Measurements from ENCODE around the gene TRAF1.

Gene TRAF1

GRCh38 chr9:120922404-120923195, 4.0 kb downstream of the TRAF1 start:
- FAIRE-seq: no peak

DNA sequence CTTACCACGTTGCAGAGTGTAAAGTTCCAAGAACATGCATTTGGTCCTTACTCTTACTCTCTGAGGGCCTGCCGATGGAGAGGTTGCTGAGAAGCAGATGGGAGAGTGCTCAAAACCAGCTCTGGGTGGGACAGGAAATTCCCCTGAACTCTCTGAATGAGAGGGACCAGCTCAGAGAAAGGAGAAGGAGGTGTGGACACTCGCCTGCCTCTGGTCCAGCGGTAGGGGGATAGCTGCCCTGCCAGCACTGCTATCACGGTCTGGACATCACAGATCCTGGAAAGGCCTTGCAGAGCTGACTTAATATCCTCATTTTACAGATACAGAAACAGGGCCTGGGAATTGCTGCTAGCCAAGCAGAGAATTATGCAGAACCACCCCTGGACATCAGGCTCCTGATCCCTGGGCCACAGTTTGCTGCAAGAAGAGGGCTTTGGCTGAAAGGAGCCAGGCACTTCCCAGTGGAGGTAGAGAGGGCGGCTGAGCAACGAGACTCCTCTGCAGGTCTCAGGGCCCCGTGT, 4.9 kb downstream of the TRAF1 start:
- no peak for FAIRE-seq

DNA sequence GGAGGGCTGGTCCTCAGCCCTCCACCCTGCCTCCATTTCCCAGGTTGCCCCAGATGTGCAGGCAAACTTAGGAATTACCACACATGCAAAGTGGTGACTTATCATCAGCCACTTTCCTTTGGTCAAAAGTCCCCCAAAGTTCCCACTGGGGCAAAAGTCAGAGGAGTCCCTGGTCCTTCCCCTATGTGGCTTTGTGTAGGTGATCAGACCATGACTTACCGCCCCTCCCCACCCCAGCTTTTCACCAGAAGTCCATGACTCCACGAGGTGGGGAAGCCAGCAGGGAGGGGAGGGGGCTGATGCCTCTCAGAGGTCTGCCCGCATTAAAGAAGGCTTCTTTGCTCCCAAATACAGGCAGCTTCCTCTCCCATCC, 5.8 kb downstream of the TRAF1 start:
- FAIRE-seq: no peak

DNA sequence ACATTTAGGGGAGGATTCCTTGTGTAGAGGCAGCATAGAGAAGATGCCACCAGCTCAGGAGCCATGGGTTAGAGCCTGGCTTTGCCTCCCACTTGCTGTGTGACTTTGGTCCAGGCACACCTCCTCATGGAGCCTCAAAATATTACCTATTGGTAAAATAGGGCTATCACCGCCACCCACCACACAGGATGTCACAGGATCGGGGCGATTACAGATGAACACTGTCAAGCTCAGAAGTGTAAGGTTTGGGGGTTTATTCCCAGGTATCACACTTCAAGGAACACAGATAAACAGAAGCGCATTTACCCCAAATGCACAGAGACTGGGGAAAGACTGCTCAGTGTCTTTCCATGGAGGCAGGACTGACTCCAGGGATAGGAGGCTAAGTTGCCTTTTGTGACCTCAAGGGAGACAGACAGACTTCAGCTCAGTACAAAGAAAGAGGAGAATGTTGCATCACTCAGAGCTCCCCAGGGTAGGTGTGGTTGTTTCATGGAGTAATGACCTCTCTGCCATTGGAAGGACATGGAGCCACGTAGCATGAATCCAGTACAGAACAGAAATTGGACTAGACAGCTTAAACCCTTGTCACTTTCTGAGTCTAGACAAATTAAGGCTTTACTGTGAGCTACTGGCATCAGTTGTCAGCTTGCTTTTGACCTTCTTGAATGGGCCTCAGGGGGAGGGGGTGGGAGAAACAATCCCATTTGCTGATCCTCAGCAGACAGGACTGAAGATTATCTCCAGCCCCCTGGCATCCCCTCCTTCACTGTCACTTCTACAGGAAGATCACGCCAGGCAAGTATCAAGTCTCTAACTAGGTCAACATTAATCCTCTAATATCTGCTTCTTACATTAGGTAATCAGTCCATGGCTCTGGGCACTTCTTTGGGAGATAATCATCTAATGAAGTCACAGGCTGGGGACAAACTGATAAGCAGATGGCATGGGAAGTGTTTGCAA, 6.5 kb downstream of the TRAF1 start:
- no peak for FAIRE-seq

GRCh38 chr9:120918931-120919842, 7.4 kb downstream of the TRAF1 start:
- no peak for FAIRE-seq

DNA sequence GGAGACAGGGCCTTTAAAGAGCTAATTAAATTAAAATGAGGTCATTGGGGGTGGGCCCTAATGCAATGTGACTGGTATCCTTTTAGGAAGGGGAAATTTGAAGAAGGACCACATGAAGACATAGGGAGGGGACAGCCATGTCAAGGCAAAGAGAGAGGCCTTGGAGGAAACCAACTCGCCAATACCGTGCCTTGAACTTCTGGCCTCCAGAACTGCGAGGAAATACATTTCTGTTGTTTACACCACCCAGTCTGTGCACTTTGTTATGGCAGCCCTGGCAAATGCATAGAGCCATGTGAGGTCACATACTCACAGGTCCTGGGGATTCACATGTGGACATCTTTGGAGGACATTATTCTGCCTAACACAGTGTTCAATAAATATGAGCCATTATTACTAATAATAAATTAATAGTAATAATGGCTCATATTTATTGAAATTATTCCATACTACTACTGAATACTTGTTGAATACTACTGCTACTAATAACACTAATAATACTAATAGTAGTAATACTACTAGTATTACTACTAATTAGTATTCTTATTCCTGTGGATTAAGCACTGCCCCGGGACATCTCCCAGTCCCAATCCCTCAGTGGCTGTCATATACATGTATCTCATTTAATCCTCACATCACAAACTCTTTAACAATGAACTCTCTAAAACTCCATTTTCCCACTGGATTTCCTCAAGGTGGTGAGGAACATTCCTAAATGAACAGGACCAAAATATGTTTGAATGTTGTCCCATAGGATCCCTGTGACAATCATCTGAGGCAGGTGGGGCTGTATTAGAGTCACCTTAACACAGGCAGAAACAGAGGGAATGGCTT, 8.4 kb downstream of the TRAF1 start:
- FAIRE-seq: no peak

DNA sequence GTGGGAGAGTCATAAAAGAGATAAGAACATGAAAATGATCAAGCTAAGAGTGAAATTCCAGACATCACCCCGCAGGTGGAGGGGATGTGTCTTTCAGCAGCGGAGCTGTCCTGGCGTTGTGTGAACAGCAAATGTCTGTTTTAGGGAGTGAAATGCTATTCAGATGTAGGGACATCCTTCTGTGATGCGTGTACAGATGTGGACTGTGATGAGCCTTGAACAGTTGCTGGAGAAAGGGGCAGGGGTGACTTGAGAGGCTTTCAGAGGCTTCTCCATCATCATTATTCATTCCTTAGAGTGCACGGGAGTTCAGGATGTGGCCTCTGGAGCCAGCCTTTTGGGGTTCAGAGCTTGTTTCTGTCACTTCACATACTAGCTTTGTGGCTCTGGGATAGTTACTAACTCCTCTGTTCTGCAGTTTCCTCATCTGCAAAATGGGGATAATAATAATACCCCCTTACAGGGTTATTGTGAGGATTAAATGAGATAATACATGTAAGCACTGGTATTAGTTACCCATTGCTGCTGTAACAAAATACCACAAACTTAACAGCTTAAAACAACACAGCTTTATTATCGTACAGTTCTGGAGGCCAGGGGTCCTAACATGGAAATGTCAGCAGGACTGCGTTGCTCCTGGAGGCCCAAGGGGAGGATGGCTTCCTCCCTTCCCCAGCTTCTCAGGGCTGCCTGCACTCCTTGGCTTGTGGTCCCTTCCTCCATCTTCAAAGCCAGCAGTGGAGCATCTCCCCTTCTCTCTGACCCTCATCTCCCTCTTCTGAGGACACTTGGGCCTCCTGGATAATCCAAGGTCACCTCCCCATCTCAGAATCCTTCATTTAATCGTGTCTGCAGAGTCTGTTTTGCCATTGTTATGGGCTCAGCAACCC, 9.4 kb downstream of the TRAF1 start:
- no peak for FAIRE-seq

GRCh38 chr9:120916588-120916987, 10.0 kb downstream of the TRAF1 start:
- no peak for FAIRE-seq

GRCh38 chr9:120915854-120916470, 10.6 kb downstream of the TRAF1 start:
- FAIRE-seq: no peak

- no peak for FAIRE-seq
These were observed 11.6 kb downstream of the TRAF1 start for GRCh38 chr9:120914953-120915352.

DNA sequence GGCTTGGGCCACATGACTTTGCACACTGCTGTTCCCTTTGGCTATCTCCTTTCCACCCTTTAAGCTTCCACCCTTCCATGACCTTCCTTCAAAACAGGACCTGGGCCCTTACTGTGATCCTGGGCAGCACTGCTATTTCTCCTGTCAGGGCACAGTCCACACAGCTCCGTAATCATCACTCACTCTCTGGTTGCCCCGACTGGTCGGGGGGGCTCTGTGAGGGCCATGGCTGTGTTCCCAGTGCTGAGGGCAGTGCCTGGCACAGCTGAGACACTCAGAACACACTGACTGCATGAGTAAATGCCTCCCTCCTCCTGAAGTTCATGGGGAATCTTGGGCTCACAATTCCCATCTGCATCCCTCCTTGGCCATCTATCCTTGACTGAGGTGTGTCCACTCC, 12.2 kb downstream of the TRAF1 start:
- FAIRE-seq: no peak

- FAIRE-seq: no peak
These were observed 12.8 kb downstream of the TRAF1 start for GRCh38 chr9:120913647-120914264.

- no peak for FAIRE-seq
These were observed 13.5 kb downstream of the TRAF1 start for GRCh38 chr9:120912958-120913646.

DNA sequence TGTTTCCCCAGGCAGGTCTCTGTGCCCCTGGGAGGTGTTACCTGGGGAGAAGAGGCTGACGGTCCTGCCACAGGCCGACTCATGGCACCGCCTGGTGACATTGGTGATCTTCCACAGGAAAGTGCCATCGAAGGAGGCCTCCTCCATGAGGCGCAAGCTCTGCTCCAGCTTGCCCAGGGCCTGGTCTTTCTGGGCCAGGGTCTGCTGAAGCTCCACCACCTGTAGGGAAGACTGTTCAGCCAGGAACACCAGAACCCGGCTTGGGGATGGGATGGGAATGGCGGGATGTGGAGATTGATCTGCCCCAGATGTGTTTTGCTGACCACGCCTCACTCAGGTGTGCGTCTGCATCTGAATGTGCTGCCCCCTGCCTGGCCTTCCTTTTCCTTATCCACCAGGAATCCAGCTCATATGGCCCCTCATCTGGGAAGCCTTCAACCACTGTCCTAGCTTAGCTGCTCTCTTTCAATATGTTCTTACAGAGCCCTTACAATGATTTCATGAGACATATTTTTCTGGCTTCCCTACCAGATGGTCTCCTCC, 15.2 kb downstream of the TRAF1 start:
- no peak for FAIRE-seq

DNA sequence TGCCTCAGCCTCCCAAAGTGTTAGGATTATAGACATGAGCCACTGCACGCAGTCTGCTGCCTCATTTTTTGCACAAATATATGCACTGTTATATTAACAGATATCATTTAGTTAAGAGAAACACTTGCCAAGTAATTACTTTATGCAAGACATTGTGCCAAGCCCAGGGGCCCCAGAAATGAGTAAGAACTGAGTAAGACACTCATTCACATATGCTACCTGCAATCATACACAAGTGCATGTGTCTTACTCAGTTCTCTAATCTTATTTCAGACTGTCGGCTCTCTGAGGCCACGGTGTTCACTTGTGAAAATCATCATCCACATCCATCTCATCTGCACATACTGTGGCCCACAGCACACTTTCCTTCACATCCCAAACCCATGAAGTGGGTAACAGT, 16.0 kb downstream of the TRAF1 start:
- FAIRE-seq: no peak

DNA sequence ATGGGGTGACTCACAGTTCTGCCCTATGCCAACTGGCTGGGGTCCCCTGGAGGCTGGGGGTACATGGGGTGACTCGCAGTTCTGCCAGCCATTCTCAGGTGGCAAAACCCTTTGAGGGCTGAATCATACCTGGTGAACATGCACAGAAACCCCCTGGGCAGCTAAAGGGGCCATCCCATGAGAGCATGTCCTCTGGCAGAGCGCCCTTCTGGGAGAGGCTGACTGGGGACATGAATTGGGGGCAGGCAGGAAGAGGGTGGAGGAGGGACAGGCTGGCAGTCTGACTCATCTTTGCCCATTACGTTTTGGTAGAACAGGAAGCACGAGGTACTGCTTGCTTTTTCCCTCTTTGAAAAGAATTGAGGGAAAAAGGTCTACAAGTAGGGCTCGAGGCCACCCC, 16.7 kb downstream of the TRAF1 start:
- FAIRE-seq: no peak

DNA sequence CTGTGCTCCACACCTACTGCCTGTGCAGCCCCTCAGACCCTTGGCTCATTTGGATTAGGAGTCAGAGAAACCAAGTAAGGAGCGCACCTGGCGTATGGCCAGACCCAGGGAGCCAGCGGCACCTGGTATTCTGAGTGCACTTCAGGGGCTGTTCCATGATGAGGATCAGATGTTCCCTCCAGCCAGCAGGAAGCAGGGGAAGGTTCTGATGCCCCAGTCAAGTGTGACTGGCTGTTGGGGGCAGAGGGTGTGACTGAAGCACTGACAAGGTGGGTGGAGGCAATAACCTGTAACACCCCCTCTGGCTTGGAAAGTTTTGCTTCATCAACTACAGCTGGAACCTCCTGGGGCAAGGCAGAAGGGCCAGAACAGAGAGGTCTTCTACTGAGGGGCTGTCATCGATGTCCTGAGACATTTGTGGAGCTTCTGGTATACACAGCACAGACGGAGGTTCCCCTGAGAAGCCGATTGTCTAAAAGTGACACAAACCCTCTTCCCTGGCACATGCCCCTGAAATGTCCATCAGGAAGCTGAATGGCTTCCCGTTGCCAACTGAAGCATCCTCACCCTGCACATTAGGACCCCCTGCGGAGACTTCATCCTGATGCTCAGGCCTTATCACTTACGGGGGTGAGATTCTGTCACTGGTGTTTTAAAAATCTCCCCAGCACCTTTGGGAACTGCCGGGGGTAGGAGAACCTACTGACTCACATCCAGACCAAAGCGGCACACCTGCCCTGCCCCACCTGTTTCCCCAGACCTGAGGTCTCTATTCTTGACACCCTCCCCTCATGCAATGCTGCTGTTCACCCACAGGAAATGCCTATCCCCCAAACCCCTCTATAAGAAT, 21.1 kb downstream of the TRAF1 start:
- FAIRE-seq: no peak

DNA sequence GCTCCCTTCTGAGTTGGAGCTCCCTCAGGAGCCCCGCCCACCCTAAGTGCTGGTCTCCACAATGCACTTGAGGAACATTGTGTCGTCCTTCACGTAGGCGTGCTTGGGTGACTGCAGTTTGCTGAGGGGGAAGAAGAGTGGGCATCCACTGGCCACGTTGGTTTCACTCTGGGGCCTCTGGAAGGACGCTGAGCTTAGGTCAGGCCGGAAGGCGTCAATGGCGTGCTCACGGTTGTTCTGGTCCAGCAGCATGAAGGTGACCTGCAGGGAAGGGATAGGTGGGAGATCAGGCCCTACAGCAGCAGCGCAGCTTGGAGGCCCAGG, 21.7 kb downstream of the TRAF1 start:
- no peak for FAIRE-seq
